Hepatocyte (in vitro differentiated cells): ENCODE data around the gene GMPPB. TPM values are rescaled to one million over a fixed set of nuclear protein-coding genes. Genes with fewer than 3 reads are reported as not detected.

Experiments
- DNase-seq: peaks from one replicate; pipeline ENCODE4 v3.0.0-alpha.2; 2016; ENCODE audit warnings: low spot score
- H2AFZ ChIP-seq: fragments of 200-600 bp; sonication (generic); 2 replicates; pipeline ENCODE4 v1.6.0; 2016; ENCODE audit warnings: antibody characterized with exemption, mild to moderate bottlenecking
- H3K27ac ChIP-seq: fragments of 200-600 bp; sonication (generic); 2 replicates; pipeline ENCODE4 v1.5.1; 2016; ENCODE audit warnings: mild to moderate bottlenecking
- H3K27me3 ChIP-seq: fragments of 200-600 bp; sonication (generic); 2 replicates; pipeline ENCODE4 v1.6.1; 2016
- H3K36me3 ChIP-seq: fragments of 200-600 bp; sonication (generic); replicated peaks from 2 replicates; pipeline ENCODE4 v1.5.1; 2016; ENCODE audit warnings: low read depth; ENCODE audit not compliant: insufficient read depth
- H3K4me1 ChIP-seq: fragments of 200-600 bp; sonication (generic); 2 replicates; pipeline ENCODE4 v1.5.1; 2016; ENCODE audit warnings: mild to moderate bottlenecking, moderate library complexity; ENCODE audit not compliant: insufficient read depth
- H3K4me2 ChIP-seq: fragments of 200-600 bp; sonication (generic); 2 replicates; pipeline ENCODE4 v1.6.0; 2016
- H3K4me3 ChIP-seq: fragments of 200-600 bp; sonication (generic); 2 replicates; pipeline ENCODE4 v1.5.1; 2016; ENCODE audit warnings: mild to moderate bottlenecking
- H3K79me2 ChIP-seq: fragments of 200-600 bp; sonication (generic); 2 replicates; pipeline ENCODE4 v1.6.0; 2017; ENCODE audit warnings: mild to moderate bottlenecking
- H3K9me2 ChIP-seq: fragments of 200-600 bp; sonication (generic); replicated peaks from 2 replicates; pipeline ENCODE4 v1.6.0; 2017; ENCODE audit warnings: mild to moderate bottlenecking; ENCODE audit not compliant: insufficient read depth
- H3K9me3 ChIP-seq: fragments of 200-600 bp; sonication (generic); 2 replicates; pipeline ENCODE4 v1.5.1; 2016; ENCODE audit warnings: low read depth, mild to moderate bottlenecking
- H4K20me1 ChIP-seq: fragments of 200-600 bp; sonication (generic); 2 replicates; pipeline ENCODE4 v1.6.0; 2016; ENCODE audit warnings: mild to moderate bottlenecking; ENCODE audit not compliant: insufficient read depth, poor library complexity, severe bottlenecking
- EZH2 ChIP-seq: fragments of 200-600 bp; sonication (generic); IDR thresholded peaks from 2 replicates; pipeline ENCODE4 v1.6.1; 2016; ENCODE audit warnings: antibody characterized with exemption, mild to moderate bottlenecking, borderline replicate concordance
- EZH2phosphoT487 ChIP-seq: fragments of 200-600 bp; sonication (generic); IDR thresholded peaks from one replicate; pipeline ENCODE4 v1.6.1; 2018; ENCODE audit warnings: antibody characterized with exemption, mild to moderate bottlenecking, low read depth, moderate library complexity; ENCODE audit not compliant: unreplicated experiment, severe bottlenecking
- WGBS: methylation state at CpG from one replicate; pipeline ENCODE4 v1.1.6; 2016; ENCODE audit warnings: low lambda C conversion rate; ENCODE audit errors: missing lambda C conversion rate; 5-methylcytosine and 5-hydroxymethylcytosine counted together
- polyA plus RNA-seq: library from polyadenylated mRNA; unstranded; fragments of >200 nt; fragmentation: Nextera tagmentation; extraction: Ambion mirVana; gene quantifications from 2 replicates; pipeline ENCODE4 v1.2.1, GENCODE V29; 2016
- total RNA-seq: library from RNA; depleted of rRNA; stranded (reverse); fragments of >200 nt; gene quantifications from 2 replicates; pipeline ENCODE4 v1.2.3, GENCODE V29; 2014
- TF ChIP-seq, protein P1 (sequence below): fragments of 200-600 bp; sonication (generic); IDR thresholded peaks from 2 replicates; pipeline ENCODE4 v1.5.1; 2016; ENCODE audit warnings: antibody characterized with exemption, mild to moderate bottlenecking; ENCODE audit not compliant: poor library complexity

GMPPB gene
- total and polyA plus RNA-seq, 2 experiments from 2014 or later, result 24.3 to 41.0 TPM

DNA sequence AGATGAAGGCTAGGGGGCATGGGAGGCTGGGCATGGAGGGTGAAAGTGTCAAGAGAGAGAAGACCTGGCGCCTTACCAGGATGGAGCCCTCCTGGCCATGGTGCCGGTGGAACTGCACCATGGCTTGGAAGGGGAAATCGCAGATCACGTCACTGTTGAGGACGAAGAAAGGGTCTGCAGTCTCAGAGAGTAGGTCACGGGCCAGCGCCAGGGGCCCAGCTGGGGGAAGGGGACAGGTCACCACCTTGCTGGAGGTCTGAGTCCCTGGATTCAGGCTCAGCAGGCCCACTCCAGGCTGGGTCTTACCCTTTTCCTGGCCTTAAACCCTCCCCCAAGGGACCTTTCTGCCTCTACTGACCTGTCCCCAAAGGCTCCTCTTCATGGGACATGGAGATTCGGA, 855 bp downstream of the GMPPB start:
- no peak for DNase-seq
- H3K4me2 ChIP-seq, result peak overlapping the region; percentile 80
- H3K9me3 ChIP-seq, result no peaks in the 10 kb centered on the region
- peaks cover 13% of the 10 kb centered on the region for H3K79me2 ChIP-seq
- H3K27me3 ChIP-seq, result no peaks in the 10 kb centered on the region
- H3K36me3 ChIP-seq, result no peaks in the 10 kb centered on the region
- peaks cover 3% of the 10 kb centered on the region for H4K20me1 ChIP-seq
- peak overlapping the region; percentile 65 for H3K4me3 ChIP-seq
- 90% methylated on average over 8 of the region's 8 CpGs for WGBS
- peaks cover 25% of the 10 kb centered on the region for H3K4me1 ChIP-seq
- peak overlapping the region; percentile 96 for H3K27ac ChIP-seq
- no peaks in the 10 kb centered on the region for H3K9me2 ChIP-seq
- TF ChIP-seq, protein P1, sequence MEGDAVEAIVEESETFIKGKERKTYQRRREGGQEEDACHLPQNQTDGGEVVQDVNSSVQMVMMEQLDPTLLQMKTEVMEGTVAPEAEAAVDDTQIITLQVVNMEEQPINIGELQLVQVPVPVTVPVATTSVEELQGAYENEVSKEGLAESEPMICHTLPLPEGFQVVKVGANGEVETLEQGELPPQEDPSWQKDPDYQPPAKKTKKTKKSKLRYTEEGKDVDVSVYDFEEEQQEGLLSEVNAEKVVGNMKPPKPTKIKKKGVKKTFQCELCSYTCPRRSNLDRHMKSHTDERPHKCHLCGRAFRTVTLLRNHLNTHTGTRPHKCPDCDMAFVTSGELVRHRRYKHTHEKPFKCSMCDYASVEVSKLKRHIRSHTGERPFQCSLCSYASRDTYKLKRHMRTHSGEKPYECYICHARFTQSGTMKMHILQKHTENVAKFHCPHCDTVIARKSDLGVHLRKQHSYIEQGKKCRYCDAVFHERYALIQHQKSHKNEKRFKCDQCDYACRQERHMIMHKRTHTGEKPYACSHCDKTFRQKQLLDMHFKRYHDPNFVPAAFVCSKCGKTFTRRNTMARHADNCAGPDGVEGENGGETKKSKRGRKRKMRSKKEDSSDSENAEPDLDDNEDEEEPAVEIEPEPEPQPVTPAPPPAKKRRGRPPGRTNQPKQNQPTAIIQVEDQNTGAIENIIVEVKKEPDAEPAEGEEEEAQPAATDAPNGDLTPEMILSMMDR, result no peak
- TF ChIP-seq EZH2 (no peak), EZH2phosphoT487 (no peak)
- no peak overlapping the region for H2AFZ ChIP-seq

DNA sequence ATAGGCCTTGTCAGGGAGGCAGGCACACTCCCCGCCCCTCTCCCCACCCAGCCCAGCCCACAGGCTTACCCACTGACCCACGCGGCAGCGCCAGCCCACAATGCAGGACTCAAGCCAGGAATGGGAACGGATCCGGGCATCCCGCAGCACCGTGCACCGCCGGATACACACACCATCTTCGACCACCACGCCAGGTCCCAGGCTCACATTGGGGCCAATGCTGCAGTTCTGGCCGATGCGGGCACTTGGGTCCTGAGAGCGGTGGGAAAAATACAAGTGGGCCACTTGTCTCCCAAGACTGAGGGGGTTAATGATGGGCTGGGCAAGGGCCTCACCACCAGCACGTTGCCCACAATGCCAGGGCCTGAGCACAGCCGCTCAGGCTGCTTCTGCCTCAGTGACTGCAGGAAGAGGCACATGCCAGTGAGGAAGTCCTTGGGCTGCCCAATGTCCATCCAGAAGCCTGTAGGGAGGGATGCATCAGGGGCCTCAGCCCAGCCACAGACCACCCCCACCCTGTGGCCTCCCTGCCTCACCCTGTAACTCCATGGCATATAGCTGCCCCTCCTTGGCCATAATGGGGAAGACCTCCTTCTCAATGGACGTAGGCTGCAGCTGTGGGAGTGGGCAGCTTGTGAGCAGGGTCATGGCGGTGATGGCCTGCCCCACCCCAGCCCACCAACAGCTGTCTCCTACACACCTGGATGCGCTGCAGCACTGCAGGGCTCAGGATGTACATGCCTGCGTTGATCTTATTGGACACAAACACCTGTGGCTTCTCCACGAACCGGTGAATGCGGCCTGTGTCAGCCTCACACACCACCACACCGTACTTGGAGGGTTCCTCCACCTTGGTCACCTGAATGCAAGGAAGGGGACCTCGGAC, 1.6 kb downstream of the GMPPB start:
- TF ChIP-seq, protein P1, result no peak
- TF ChIP-seq EZH2phosphoT487 (no peak), EZH2 (no peak)
- H3K4me3 ChIP-seq, result no peak overlapping the region
- H3K4me1 ChIP-seq, result peaks cover 25% of the 10 kb centered on the region
- H3K4me2 ChIP-seq, result peak overlapping the region; percentile 80
- H3K27me3 ChIP-seq, result no peaks in the 10 kb centered on the region
- no peak for DNase-seq
- H3K79me2 ChIP-seq, result peaks cover 13% of the 10 kb centered on the region
- no peak overlapping the region for H2AFZ ChIP-seq
- 97% methylated on average over 21 of the region's 26 CpGs for WGBS
- no peaks in the 10 kb centered on the region for H3K9me3 ChIP-seq
- peaks cover 3% of the 10 kb centered on the region for H4K20me1 ChIP-seq
- H3K27ac ChIP-seq, result no peak overlapping the region
- H3K36me3 ChIP-seq, result no peaks in the 10 kb centered on the region
- H3K9me2 ChIP-seq, result no peaks in the 10 kb centered on the region

GRCh38 chr3:49721596-49721895, 2.2 kb downstream of the GMPPB start:
- Histone ChIP-seq H3K27me3 (no peaks in the 10 kb centered on the region), H3K79me2 (peaks cover 13% of the 10 kb centered on the region), H3K4me2 (no peak overlapping the region), H3K9me2 (no peaks in the 10 kb centered on the region), H3K9me3 (no peaks in the 10 kb centered on the region), H3K4me3 (no peak overlapping the region), H2AFZ (no peak overlapping the region), H3K4me1 (peaks cover 25% of the 10 kb centered on the region), H4K20me1 (peaks cover 3% of the 10 kb centered on the region), H3K36me3 (no peaks in the 10 kb centered on the region), H3K27ac (no peak overlapping the region)
- TF ChIP-seq EZH2, result no peak
- TF ChIP-seq EZH2phosphoT487, result no peak
- TF ChIP-seq, protein P1, result no peak
- WGBS, result 91% methylated on average over 9 of the region's 9 CpGs
- DNase-seq, result no peak
